HG03135 (cell line): ENCODE data around the gene TPPP2.

Experiments
- ATAC-seq: cut with Tn5 transposase; IDR thresholded peaks from one replicate; pipeline ENCODE4 v1.9.1; 2021; ENCODE audit warnings: mild to moderate bottlenecking, moderate library complexity; ENCODE audit not compliant: unreplicated experiment

TPPP2 gene

DNA sequence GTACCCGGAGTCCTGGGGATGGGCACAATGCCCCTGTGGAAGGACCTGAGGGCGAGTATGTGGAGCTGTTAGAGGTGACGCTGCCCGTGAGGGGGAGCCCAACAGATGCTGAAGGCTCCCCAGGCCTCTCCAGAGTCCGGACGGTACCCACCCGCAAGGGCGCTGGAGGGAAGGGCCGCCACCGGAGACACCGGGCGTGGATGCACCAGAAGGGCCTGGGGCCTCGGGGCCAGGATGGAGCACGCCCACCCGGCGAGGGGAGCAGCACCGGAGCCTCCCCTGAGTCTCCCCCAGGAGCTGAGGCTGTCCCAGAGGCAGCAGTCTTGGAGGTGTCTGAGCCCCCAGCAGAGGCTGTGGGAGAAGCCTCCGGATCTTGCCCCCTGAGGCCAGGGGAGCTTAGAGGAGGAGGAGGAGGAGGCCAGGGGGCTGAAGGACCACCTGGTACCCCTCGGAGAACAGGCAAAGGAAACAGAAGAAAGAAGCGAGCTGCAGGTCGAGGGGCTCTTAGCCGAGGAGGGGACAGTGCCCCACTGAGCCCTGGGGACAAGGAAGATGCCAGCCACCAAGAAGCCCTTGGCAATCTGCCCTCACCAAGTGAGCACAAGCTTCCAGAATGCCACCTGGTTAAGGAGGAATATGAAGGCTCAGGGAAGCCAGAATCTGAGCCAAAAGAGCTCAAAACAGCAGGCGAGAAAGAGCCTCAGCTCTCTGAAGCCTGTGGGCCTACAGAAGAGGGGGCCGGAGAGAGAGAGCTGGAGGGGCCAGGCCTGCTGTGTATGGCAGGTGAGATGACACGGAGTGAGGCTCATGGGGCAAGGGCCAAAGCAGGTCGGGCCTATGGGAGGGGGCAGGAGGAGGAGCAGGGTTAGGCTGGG is 44.6 kb downstream of the TPPP2 start:
- ATAC-seq: no peak

DNA sequence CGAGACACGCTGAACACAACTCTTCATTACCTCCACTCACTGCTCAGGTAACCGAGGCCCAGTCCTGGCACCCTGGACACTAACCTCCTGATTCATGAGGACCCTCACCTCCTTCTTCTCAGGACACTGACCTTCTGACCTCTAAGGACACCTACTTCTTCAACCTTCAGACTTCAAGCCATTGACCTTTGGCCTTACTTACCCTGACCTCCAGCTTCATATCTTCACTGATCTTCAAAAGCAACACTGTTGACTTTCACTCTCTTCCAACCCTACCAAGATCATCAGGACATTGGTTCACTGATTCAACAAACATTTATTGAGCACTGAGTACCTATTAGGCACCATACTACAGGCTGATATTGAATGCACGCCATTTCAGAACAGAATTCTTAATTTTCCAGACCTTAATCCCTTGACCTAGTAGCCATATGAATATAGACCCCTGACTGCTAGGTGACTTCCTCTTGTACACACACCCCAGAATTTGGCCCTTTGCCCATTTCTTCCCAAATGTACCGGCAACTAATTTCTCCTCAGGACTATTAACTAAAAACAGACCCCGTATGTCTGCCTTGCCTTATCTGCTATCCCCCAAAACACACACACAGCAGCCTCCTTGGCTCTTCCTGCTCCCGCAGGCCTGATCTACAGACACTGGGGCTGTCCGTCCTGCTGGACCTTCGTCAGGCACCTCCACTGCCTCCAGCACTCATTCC is 45.9 kb downstream of the TPPP2 start:
- ATAC-seq: no peak

GRCh38 chr14:21077672-21078071 is 47.7 kb downstream of the TPPP2 start:
- no peak for ATAC-seq

DNA sequence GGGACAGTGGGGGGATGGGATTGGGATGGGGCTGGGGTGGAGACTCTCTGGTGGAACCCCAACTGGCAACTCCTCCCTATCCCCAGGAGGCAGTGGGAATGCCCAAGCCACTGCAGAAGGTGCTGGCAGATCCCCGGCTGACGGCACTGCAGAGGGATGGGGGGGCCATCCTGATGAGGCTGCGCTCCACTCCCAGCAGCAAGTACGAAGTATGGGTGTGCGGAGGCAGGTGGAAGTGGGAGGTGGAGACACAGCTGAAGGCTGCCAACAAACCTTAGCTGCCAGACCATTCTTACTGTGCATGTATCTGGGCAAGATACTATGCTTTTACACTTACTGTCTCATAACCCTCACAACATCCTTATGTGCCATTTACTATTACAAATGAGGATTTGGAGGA is 48.3 kb downstream of the TPPP2 start:
- no peak for ATAC-seq

DNA sequence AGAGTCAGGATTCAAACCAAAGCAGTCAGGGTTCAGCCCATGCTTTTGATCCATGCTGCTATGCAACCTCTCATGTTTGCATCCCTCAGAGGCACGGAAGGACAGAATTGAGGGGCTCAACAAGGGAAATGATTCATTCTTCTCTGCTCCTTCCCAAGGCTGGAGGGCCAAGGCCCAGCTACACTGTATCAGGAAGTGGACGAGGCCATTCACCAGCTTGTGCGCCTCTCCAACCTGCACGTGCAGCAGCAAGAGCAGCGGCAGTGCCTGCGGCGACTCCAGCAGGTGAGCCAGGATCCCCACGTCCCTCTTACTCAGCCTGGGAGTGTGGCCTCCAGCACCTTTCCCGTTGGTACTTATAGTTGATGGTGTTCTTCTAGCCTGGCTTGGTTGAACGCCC is 48.7 kb downstream of the TPPP2 start:
- no peak for ATAC-seq

- ATAC-seq: no peak
Observed at GRCh38 chr14:21081521-21082142, 51.6 kb downstream of the TPPP2 start.
